Activated T-helper 1 cell treated with anti-CD3 and anti-CD28 coated beads, Interleukin-12 subunit alpha, Interleukin-12 subunit beta, Interleukin-2, Interleukin-4 antibody, amounts not matched to agents 30 ng/mL and 10 ng/mL and 1 ng/mL, durations not matched to agents 14 hours and 24 hours and 36 hours (primary cell): ENCODE data around the gene FOXL2NB. TPM values are rescaled to one million over a fixed set of nuclear protein-coding genes. Genes with fewer than 3 reads are reported as not detected.
"Not testable (repeated sequence)": the region's sequence is repeated elsewhere in the genome, so short reads cannot be mapped to it uniquely, and the experiment has no call there.

Experiments used
- DNase-seq: peaks from one replicate; pipeline ENCODE4 v3.0.0; 2021; ENCODE audit warnings: low spot score
- H3K27ac Mint-ChIP-seq: one replicate; pipeline ENCODE4 v1.8.0; 2021; ENCODE audit warnings: mild to moderate bottlenecking, mixed read lengths
- H3K27me3 Mint-ChIP-seq: one replicate; pipeline ENCODE4 v1.8.0; 2022; ENCODE audit warnings: mild to moderate bottlenecking, moderate library complexity, mixed read lengths; ENCODE audit not compliant: insufficient read depth
- H3K36me3 Mint-ChIP-seq: one replicate; pipeline ENCODE4 v1.8.0; 2021; ENCODE audit warnings: low read depth, mixed read lengths
- H3K4me1 Mint-ChIP-seq: one replicate; pipeline ENCODE4 v1.8.0; 2021; ENCODE audit warnings: low read depth, mixed read lengths
- H3K4me3 Mint-ChIP-seq: one replicate; pipeline ENCODE4 v1.8.0; 2021; ENCODE audit warnings: mild to moderate bottlenecking, moderate library complexity, mixed read lengths
- H3K9me3 Mint-ChIP-seq: one replicate; pipeline ENCODE4 v1.8.0; 2021; ENCODE audit warnings: mixed read lengths
- intact Hi-C: fragments of 100-400 bp; cut with micrococcal nuclease; formaldehyde crosslinking; loops from one replicate; pipeline ENCODE4 v1.15.1; 2024
- total RNA-seq: library from RNA; stranded (reverse); gene quantifications from 2 replicates; pipeline ENCODE4 v1.2.3, GENCODE V29; 2022

The FOXL2NB gene
- total RNA-seq, 1 donor from 2014 or later = not detected

DNA sequence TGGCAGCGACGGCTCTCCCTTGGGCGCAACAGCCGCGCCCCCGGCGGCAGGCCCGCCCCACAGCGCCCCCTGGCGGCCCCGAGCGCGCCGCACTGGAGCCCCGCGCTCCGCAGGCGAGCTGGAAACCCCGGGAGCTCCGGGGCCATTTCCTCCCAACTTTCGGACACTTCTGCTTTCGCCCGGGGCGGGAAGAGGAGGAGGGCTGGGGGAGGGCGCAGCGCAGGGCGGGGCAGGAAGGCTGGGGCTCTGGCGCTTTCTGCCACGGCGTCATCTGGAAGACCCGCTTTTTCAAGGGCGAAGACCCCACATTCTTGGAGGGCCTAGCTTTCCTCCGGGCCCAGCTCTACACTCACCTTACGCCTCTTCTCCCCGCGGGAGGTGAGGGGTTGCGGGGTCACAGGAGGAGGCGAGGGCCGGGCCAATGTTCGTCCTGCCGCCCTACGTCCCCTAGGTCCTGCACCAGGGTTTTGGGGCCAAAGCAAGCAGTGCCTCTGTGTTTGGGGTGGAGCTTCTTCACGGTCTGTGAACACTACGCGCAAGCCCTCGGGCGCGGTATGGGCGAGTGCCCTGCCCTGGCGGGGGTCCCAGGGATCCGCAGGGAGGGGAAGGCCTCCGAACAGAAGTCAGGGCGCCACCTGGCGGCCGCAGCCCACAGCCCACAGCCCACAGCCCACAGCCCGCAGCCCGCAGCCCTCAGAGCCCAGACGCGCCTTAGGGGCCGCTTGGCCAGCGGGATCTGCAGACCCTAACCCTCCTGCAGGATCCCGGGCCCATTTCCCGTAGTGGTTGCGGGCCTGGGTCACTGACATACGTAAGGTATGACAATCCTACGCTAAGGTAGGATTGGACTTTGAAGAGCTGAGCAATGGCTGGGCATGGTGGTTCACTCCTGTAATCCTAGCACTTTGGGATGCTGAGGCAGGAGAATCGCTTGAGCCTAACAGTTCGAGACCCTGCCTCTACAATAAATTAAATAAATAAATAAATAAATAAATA, 31.2 kb upstream of the FOXL2NB start:
- Mint-ChIP-seq H3K9me3 (no peaks in the 10 kb centered on the region), H3K4me3 (peak overlapping the region; percentile 86), H3K27me3 (peaks cover 16% of the 10 kb centered on the region), H3K36me3 (no peaks in the 10 kb centered on the region), H3K27ac (peak overlapping the region; percentile 71), H3K4me1 (peaks cover 6% of the 10 kb centered on the region)
- intact Hi-C loops = loop anchor here (1.0 to 5.0 kb wide), 10 partner anchors 82 to 847 kb away; partner anchors contain the start of genes CEP70 and PIK3CB
- DNase-seq = peak; percentile 68

- Mint-ChIP-seq H3K9me3 (no peaks in the 10 kb centered on the region), H3K36me3 (no peaks in the 10 kb centered on the region), H3K4me3 (peak overlapping the region; percentile 16), H3K27ac (no peak overlapping the region), H3K27me3 (peaks cover 16% of the 10 kb centered on the region), H3K4me1 (peaks cover 6% of the 10 kb centered on the region)
- intact Hi-C loops = loop anchor here (5.0 kb wide), 4 partner anchors 145 to 735 kb away; no protein-coding TSS in a partner anchor
- no peak for DNase-seq
These were observed 30.2 kb upstream of the FOXL2NB start for GRCh38 chr3:138916824-138917223.

DNA sequence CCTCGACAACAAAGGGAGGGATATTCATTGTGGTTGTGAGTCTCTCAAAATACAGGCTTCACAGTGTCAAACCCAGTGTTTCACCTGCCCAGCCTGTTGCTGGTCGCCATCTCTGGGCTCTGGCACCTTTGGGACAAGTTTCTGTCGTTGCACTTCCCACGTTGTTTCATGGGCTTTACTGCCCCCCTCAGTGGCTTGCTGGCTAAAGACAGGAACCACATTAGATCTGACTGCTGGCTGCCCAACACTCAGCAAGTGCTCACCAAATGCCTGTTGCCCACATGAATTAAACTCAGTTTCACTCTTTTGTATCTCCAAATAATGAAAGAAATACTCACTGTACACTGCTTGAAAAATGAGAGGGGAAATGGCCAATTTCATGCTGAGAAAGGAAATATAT, 27.7 kb upstream of the FOXL2NB start:
- H3K9me3 Mint-ChIP-seq = no peaks in the 10 kb centered on the region
- H3K36me3 Mint-ChIP-seq = no peaks in the 10 kb centered on the region
- intact Hi-C loops = loop anchor here (5.0 kb wide), 4 partner anchors 147 to 737 kb away; no protein-coding TSS in a partner anchor
- DNase-seq = no peak
- peaks cover 17% of the 10 kb centered on the region for H3K27me3 Mint-ChIP-seq
- peaks cover 11% of the 10 kb centered on the region for H3K4me1 Mint-ChIP-seq
- H3K4me3 Mint-ChIP-seq = no peak overlapping the region
- H3K27ac Mint-ChIP-seq = no peak overlapping the region

DNA sequence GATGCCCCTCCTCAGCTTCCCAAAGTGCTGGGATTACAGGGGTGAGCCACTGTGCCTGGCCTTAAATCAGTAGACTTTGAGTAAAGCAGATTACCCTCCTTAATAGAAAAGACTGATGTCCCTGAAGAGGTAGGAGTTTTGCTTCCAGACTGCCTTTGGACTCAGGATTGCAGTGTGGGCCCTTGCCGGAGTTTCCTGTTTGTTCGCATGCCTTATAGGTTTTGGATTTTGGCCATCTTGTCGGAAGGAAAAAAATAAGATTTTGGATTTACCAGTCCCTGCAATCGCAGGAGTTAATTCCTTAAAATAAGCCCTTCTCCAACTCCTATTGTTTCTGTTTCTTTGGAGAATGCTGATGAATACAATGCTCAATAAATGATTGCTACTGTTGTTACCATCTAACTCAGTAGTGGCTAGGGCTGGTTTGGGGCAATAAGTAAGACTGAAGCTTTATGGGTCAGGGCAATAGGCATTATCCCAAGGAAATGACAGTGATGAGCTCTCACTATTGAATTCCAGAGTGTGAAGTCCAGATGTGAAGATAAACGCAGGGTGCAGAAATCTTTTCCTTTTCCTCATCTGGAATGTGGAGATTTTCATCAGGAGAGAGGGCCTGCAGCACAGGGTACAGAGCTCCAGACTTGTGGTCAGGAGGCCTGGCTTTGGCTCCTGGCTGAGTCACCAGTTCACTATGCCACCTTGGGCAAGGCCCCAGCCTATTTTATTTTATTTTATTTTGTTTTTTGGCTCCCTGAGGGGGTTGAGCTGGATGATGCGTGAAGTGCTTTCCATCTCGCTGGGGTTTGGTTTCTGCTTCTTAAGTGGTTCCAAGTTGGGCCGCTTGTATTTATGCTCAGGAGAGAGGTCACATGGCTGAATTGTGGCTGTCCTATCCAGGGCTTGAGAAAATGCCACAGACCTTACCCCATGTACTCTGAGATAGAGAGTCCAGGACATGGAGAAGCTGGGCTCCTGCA, 25.4 kb upstream of the FOXL2NB start:
- intact Hi-C loops = loop anchor here (2.0 kb wide), 1 partner anchor 853 kb away; no protein-coding TSS in a partner anchor
- Mint-ChIP-seq H3K27ac (no peak overlapping the region), H3K36me3 (no peaks in the 10 kb centered on the region)

GRCh38 chr3:138922400-138922799, 24.6 kb upstream of the FOXL2NB start:
- not testable (repeated sequence) for H3K4me3 Mint-ChIP-seq, H3K4me1 Mint-ChIP-seq, DNase-seq, H3K27ac Mint-ChIP-seq, H3K36me3 Mint-ChIP-seq, H3K9me3 Mint-ChIP-seq
- peaks cover 17% of the 10 kb centered on the region for H3K27me3 Mint-ChIP-seq
- intact Hi-C loops = loop anchor here (2.0 kb wide), 1 partner anchor 854 kb away; no protein-coding TSS in a partner anchor

More for the DNA sequence above, 25.4 kb upstream of the FOXL2NB start:
- Mint-ChIP-seq H3K4me3 (no peak overlapping the region), H3K9me3 (no peaks in the 10 kb centered on the region), H3K27me3 (peaks cover 20% of the 10 kb centered on the region), H3K4me1 (peaks cover 4% of the 10 kb centered on the region)
- no peak for DNase-seq

DNA sequence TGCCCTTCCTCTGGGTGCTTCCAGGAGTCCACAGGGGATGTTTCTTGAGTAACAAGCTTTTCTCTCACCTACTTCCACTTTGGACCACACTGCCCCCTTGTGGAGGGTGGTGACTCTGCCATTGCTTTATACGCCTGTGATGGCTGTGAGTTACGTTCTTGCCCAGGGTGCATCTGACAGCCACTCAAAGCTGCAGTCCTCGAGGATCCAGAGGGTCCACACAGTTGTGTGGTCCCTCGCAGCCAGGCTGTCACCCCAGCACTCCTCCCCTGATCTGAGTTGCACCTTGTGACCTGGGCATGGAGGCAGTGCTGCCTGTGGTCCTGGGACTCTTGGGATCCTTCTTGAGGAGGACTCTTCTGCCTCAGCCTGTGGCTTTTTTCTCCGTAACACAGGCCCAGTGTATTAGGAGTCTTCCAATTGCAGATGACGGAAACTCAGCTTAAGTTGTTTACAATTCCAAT, 23.5 kb upstream of the FOXL2NB start:
- Mint-ChIP-seq H3K27me3 (peaks cover 16% of the 10 kb centered on the region), H3K4me3 (no peak overlapping the region), H3K9me3 (no peaks in the 10 kb centered on the region), H3K27ac (no peak overlapping the region), H3K4me1 (peaks cover 4% of the 10 kb centered on the region), H3K36me3 (no peaks in the 10 kb centered on the region)
- DNase-seq = peak; percentile 74
- intact Hi-C loops = loop anchor here (1.0 to 2.0 kb wide), 4 partner anchors 224 to 855 kb away; partner anchors contain the start of gene CEP70

DNA sequence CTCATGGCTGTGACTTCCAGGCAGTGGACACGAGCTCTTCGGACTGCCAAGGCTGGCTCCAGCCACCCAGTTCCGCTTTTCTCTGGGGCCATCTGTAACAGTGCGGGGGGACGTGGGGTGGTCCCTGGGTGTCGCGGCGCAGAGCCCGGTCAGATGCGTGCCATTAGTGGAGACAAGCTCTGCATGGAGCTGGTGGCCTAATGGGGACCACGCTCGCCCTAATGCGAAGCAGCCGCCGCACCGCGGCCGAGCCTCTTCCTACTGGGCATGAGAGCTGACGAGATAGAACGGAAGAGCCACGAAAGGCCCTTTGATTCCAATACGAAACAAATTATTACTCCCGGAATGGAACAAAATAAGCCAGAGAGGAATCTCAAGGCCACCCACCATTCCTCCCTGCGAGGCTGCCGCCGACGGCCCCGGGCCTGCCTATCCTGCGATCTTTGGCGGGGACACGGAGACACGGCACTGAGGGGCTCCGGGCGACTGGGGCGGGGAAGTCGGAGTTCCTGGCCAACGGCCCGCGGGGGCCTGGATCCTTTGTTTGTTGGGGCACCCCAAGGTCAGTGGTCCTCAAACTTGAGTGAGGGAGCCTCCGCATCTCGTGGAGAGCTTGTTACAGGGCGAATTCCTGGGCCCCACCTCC, 18.2 kb upstream of the FOXL2NB start:
- H3K9me3 Mint-ChIP-seq = no peaks in the 10 kb centered on the region
- no peak for DNase-seq
- H3K36me3 Mint-ChIP-seq = no peaks in the 10 kb centered on the region
- intact Hi-C loops = no loop called here
- H3K27ac Mint-ChIP-seq = no peak overlapping the region
- no peak overlapping the region for H3K4me3 Mint-ChIP-seq
- H3K27me3 Mint-ChIP-seq = peaks cover 24% of the 10 kb centered on the region
- no peaks in the 10 kb centered on the region for H3K4me1 Mint-ChIP-seq

DNA sequence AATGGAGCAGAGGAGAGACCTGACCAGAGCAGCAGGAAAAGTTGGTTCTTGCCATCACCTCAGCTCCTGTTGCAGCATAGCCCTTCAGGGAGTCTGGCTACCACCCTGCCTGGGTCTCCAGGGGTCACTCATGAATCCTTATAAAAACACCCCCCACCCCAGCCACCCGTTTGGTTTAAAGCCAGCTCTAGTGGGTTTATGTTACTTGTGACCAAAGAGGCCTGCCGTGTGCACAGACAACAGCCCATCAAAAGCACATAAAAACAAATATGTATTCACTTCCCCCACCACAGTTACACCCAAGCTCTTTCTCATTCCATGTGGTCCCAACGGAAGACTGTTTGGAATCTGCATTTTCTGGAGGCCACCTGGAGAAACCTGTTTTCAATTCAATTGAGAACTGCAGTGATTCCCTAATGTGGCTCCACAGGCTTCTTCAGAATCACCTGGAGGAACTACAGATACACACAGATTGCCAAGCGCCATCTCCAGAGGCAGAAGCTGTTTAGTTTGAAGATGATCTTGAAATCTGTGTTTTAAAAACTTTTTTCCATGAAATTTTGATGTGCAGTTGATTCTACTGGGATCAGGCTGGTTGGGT, 13.8 kb upstream of the FOXL2NB start:
- H3K4me3 Mint-ChIP-seq = no peak overlapping the region
- H3K27me3 Mint-ChIP-seq = peaks cover 40% of the 10 kb centered on the region
- no peak overlapping the region for H3K27ac Mint-ChIP-seq
- no peaks in the 10 kb centered on the region for H3K9me3 Mint-ChIP-seq
- intact Hi-C loops = no loop called here
- no peak for DNase-seq
- H3K4me1 Mint-ChIP-seq = peaks cover 15% of the 10 kb centered on the region
- no peaks in the 10 kb centered on the region for H3K36me3 Mint-ChIP-seq

DNA sequence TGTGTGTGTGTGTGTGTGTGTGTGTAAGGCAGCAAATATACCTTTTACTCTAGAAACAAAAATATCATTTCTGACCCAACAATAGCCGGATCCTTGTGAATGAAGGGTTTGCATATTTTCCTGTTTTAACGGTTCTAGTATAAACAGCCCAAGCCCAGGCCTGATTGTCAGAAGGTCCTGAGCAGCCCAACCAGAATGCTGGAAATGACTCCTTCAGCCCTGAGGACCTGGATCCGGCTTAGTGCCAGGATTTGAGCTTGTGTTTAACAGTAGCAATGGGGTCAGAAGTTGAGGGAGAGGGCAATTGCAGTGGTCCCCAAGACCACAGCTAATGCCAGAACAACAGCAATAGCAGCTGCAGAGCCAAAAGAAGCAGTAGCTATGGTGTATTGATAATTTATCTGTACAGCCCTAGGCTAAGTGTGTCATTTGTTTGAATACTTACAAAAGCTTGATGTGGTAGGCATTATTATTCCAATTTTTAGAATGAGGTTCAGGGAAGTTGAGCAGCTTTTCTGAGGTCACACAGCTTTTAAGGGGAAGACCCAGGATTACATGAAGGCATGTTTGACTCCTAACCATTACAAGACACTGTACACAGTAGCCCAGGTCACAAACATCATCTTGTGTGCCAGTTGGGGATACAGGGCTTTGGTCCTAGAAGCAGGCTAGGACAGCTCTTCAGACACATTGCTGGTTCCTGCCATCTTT, 12.9 kb upstream of the FOXL2NB start:
- H3K27me3 Mint-ChIP-seq = peaks cover 48% of the 10 kb centered on the region
- H3K9me3 Mint-ChIP-seq = no peaks in the 10 kb centered on the region
- DNase-seq = no peak
- no peak overlapping the region for H3K4me3 Mint-ChIP-seq
- H3K36me3 Mint-ChIP-seq = no peaks in the 10 kb centered on the region
- intact Hi-C loops = no loop called here
- peaks cover 15% of the 10 kb centered on the region for H3K4me1 Mint-ChIP-seq
- H3K27ac Mint-ChIP-seq = no peak overlapping the region

DNA sequence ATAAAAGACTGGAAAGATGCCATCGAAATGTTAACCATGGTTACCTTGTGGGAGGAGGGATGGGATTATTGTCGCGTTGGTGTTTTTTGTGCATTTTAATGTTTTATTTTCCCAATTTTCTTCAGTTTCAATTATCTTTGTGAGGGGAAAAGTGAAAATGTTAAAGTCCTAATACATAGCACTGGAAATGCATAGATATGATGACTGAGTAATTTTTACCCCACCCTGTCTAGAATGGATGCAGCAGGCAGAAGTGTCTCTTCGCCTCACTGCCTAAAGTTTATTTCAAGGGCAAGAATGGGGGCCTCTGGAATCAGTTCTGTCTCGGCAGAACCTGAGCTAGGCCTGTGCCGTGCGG, 11.5 kb upstream of the FOXL2NB start:
- peak overlapping the region; percentile 68 for H3K27ac Mint-ChIP-seq
- intact Hi-C loops = no loop called here
- H3K36me3 Mint-ChIP-seq = no peaks in the 10 kb centered on the region
- peak overlapping the region; percentile 58 for H3K4me3 Mint-ChIP-seq
- H3K9me3 Mint-ChIP-seq = no peaks in the 10 kb centered on the region
- DNase-seq = no peak
- H3K4me1 Mint-ChIP-seq = peaks cover 15% of the 10 kb centered on the region
- H3K27me3 Mint-ChIP-seq = peaks cover 56% of the 10 kb centered on the region
